ENCODE results near the gene NPAS2.

GRCh38 chr2:100820523-100821254, 750 bp downstream of the NPAS2 start:
- TF ChIP-seq CTCF (conservative IDR thresholded peaks at IDR 0.05 in 1 of 2, IDR thresholded peaks at IDR 0.05 in 1 of 2; ENCODE audit: low read depth in 1 of 2, low read length in 2 of 2) = no peak
- no peak for TF ChIP-seq EZH2 (IDR thresholded peaks at IDR 0.05; ENCODE audit: low read length, missing control alignments)
